HepG2 (cell line): Measurements from ENCODE around the gene TUG1. TPM values are rescaled to one million over a fixed set of nuclear protein-coding genes. Genes with fewer than 3 reads are reported as not detected.
A peak's percentile ranks its signal among the peaks of the same experiment; 100 is the strongest.

Experiments
- HDAC6 ChIP-seq: fragments of 200-600 bp; sonication (generic); IDR thresholded peaks from 2 replicates; pipeline ENCODE4 v1.7.0; 2017; ENCODE audit warnings: mild to moderate bottlenecking, antibody characterized with exemption, low read length, low read depth
- KAT2B ChIP-seq: fragments of 150-350 bp; IDR thresholded peaks from 2 replicates; pipeline ENCODE4 v1.6.1; 2014; ENCODE audit warnings: low read depth, low read length, borderline replicate concordance
- MED13 ChIP-seq: sonication (generic); formaldehyde crosslinking; IDR thresholded peaks from 2 replicates; pipeline ENCODE4 v1.5.0; 2020; ENCODE audit warnings: missing genetic modification reagents
- NKX3-1 ChIP-seq: sonication (generic); formaldehyde crosslinking; IDR thresholded peaks from 2 replicates; pipeline ENCODE4 v1.5.0; 2020; ENCODE audit warnings: missing genetic modification reagents
- ONECUT2 ChIP-seq: sonication (generic); formaldehyde crosslinking; IDR thresholded peaks from 2 replicates; pipeline ENCODE4 v1.4.0; 2020; ENCODE audit warnings: missing genetic modification reagents
- POLR2AphosphoS5 ChIP-seq: IDR thresholded peaks from 2 replicates; pipeline ENCODE4 v1.6.1; 2012; ENCODE audit warnings: low read depth, low read length
- PRDM4 ChIP-seq: sonication (generic); formaldehyde crosslinking; IDR thresholded peaks from 2 replicates; pipeline ENCODE4 v1.9.0; 2021; ENCODE audit warnings: missing genetic modification reagents, borderline replicate concordance
- UBTF ChIP-seq: sonication (generic); formaldehyde crosslinking; IDR thresholded peaks from 2 replicates; pipeline ENCODE4 v1.4.0; 2020; ENCODE audit warnings: mild to moderate bottlenecking, missing genetic modification reagents
- YY1 ChIP-seq: IDR thresholded peaks from 2 replicates; pipeline ENCODE4 v1.6.1; 2011; ENCODE audit warnings: low read length, low read depth, moderate library complexity, mild to moderate bottlenecking; ENCODE audit not compliant: insufficient read depth, insufficient replicate concordance
- ZBTB40 ChIP-seq, 2 experiments: fragments of 450-650 bp in 1 of 2; sonication (generic) in 1 of 2; formaldehyde crosslinking in 1 of 2; IDR thresholded peaks; 2 replicates each; pipeline versions ENCODE4 v1.6.1 to v1.8.0; 2016 to 2022; ENCODE audit warnings: antibody characterized with exemption in 1 of 2, mild to moderate bottlenecking in 1 of 2, missing genetic modification reagents in 1 of 2
- ZC3H13 ChIP-seq: sonication (generic); formaldehyde crosslinking; IDR thresholded peaks from 2 replicates; pipeline ENCODE4 v1.8.1; 2023; ENCODE audit warnings: mild to moderate bottlenecking, missing genetic modification reagents, moderate library complexity
- ZNF362 ChIP-seq: sonication (generic); formaldehyde crosslinking; IDR thresholded peaks from 2 replicates; pipeline ENCODE4 v1.4.0; 2020; ENCODE audit warnings: missing genetic modification reagents, mild to moderate bottlenecking, borderline replicate concordance
- ZNF558 ChIP-seq: sonication (generic); formaldehyde crosslinking; IDR thresholded peaks from 2 replicates; pipeline ENCODE4 v1.9.0; 2022; ENCODE audit warnings: mild to moderate bottlenecking, missing genetic modification reagents, borderline replicate concordance
- polyA plus RNA-seq, 8 experiments: library from polyadenylated mRNA; depleted of rRNA in 3 of 8; stranded (reverse) in 7 of 8; unstranded in 1 of 8; fragments of >200 nt; fragmentation: Illumina TruSeq in 4 of 8; extraction: Trizol in 4 of 8; gene quantifications; 2 replicates each; pipeline versions ENCODE4 v1.2.1 to v1.2.3, GENCODE V29; 2011 to 2016; ENCODE audit warnings: low read depth in 4 of 8, missing spikeins in 1 of 8, mixed read lengths in 1 of 8; ENCODE audit not compliant: insufficient read depth in 1 of 8
- total RNA-seq, 5 experiments: library from RNA; depleted of rRNA; stranded (reverse); fragments of >200 nt; fragmentation: Illumina TruSeq; extraction: Trizol; gene quantifications; 2 replicates each; pipeline ENCODE4 v1.2.3, GENCODE V29; 2016; ENCODE audit warnings: low read depth in 1 of 5

The TUG1 gene
- total and polyA plus RNA-seq, 2 of the 13 experiments (the other 11 are each of a cell fraction or from before 2014, with no cell fraction given): 35.2 to 122 TPM

GRCh38 chr22:30978304-30978962 is 9.4 kb downstream of the TUG1 start (continued):
- TF ChIP-seq ZBTB40 (IDR thresholded peaks at IDR 0.05) (no peak), ZBTB40 (CRISPR knock-in tag; IDR thresholded peaks at IDR 0.05) (no peak), ONECUT2 (CRISPR knock-in tag) (no peak), UBTF (CRISPR knock-in tag) (no peak), KAT2B (no peak), ZNF558 (no peak), YY1 (no peak), ZNF362 (no peak), ZC3H13 (CRISPR knock-in tag) (peak; percentile 38; the same call in 1 of the 2 replicates), PRDM4 (CRISPR knock-in tag) (no peak), NKX3-1 (CRISPR knock-in tag) (no peak), POLR2AphosphoS5 (peak; percentile 45), HDAC6 (no peak), MED13 (CRISPR knock-in tag) (no peak)
